HG03442 (cell line): ENCODE results near the gene TNIK.

ENCODE experiments used
- ATAC-seq: cut with Tn5 transposase; IDR thresholded peaks from one replicate; pipeline ENCODE4 v1.9.1; 2021; ENCODE audit warnings: mild to moderate bottlenecking, moderate library complexity; ENCODE audit not compliant: unreplicated experiment

The TNIK gene

DNA sequence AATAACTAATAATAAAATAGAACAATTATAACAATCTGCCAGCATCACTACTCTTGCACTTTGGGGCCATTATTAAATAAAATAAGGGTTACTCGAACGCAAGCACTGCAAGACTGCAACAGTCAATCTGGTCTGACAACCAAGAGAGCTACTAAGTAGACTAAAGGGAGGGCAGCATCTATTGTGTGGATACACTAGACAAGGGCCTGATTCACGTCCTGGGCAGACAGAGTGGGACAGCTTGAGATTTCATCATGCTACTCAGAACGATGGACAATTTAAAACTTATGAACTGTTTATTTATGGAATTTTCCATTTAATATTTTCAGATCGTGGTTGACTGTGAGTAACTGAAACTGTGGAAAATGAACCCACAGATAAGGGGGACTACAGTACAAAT is 39.5 kb downstream of the TNIK start:
- ATAC-seq = no peak

DNA sequence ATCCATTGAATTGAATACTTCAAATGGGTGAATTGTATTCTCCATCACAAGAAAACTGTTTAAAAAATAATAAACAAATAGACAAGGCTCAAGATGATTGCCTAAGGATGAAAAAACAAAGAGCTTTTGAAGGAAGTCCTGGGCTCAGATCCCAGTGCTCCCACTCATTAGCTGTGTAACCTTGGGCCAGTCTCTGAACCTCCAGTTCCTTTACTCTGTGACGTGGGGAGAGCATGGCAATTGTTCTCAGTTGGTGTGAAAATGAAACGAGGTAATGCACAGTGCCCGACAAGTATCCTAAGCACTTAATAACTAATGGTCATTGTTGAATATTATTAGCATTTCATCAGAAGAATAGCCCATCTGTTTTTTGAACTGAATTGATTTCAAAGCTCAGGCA is 40.7 kb downstream of the TNIK start:
- ATAC-seq = no peak

- ATAC-seq = no peak
Observed at GRCh38 chr3:171417813-171418212, 42.4 kb downstream of the TNIK start.

- ATAC-seq = no peak
Observed at GRCh38 chr3:171417137-171417536, 43.1 kb downstream of the TNIK start.

DNA sequence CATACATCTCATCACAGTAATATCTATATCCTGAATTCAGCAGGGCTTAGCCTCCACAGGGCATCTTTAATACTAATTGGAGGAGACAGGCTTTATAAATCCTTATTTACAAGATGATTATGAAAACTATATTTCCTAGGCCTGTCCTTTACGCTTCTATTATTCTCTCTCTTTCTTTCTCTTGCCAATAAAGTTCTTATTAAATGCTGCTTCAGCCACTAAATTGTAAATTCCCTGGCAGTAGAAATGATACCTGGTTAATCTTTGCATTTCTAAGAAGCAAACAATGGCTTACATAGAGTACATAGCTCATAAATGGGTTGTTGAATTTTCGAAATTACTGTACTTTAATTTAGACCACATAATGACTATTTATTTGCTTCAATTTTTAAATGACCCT is 43.5 kb downstream of the TNIK start:
- ATAC-seq = no peak

- no peak for ATAC-seq
Observed at GRCh38 chr3:171416061-171416460, 44.1 kb downstream of the TNIK start.

- ATAC-seq = no peak
Observed at GRCh38 chr3:171415070-171415469, 45.1 kb downstream of the TNIK start.

GRCh38 chr3:171412473-171412872 is 47.7 kb downstream of the TNIK start:
- no peak for ATAC-seq

GRCh38 chr3:171412054-171412453 is 48.2 kb downstream of the TNIK start:
- ATAC-seq = no peak

GRCh38 chr3:171410186-171410585 is 50.0 kb downstream of the TNIK start:
- ATAC-seq = no peak

- no peak for ATAC-seq
Observed at GRCh38 chr3:171407759-171408158, 52.4 kb downstream of the TNIK start.

GRCh38 chr3:171404376-171404967 is 55.7 kb downstream of the TNIK start:
- no peak for ATAC-seq

DNA sequence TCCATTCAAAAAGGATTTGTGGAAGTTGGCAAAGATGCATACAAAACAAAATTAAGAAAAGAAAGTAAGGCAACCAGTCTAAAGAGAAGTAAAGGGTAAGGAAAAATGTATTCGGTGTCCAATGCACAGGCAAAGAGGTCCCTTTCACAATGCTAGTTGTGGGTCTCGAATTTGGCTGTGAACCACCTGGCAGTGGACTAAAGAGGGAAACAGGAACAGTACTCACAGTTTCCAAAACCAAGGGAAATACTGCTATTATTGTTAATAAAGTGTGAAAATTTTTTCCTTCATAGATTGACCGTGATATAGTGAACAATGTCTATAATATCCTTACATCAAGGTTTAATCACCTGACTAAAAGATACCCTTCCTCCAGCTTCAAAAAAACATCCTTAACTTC is 57.9 kb downstream of the TNIK start:
- ATAC-seq = no peak

GRCh38 chr3:171401432-171401831 is 58.8 kb downstream of the TNIK start:
- no peak for ATAC-seq

DNA sequence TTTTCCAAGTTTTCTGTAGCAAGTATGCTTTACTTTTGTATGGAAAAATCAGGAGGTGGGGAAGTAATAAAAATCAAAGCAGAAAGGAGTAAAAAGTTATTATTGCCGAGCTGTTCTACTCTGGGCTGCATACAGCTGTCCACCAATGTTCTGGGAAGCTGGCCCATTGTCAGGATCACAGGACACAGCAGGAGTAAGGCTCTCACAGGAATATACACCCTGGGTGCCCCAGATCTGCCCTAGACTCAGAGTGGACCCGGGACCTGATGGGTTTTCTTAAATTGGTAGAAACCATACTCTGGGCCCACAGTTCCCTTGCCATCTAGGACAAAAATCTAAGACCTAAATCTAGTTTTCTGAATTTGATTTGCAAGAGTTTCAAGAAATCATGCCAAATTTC is 60.4 kb downstream of the TNIK start:
- no peak for ATAC-seq

DNA sequence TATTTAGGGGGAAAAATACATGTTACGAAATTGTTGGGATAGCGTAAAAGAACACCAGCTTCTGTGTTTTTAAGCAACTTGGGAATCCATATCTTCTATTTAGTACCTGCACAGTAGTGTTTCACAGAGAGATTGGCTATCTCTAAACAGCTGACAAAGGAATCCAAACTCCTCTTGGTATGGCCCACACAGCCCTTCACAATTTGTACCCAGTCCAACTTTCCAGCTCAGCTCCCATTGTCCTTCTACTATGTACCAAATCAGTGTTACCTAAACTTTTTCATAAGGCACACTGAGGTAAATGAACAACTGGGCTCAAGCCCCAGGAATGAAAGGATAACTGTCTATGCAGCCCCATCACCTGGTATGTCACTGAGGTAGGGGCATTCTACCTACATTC is 61.9 kb downstream of the TNIK start:
- ATAC-seq = no peak

- ATAC-seq = no peak
Observed at GRCh38 chr3:171397089-171397488, 63.1 kb downstream of the TNIK start.

DNA sequence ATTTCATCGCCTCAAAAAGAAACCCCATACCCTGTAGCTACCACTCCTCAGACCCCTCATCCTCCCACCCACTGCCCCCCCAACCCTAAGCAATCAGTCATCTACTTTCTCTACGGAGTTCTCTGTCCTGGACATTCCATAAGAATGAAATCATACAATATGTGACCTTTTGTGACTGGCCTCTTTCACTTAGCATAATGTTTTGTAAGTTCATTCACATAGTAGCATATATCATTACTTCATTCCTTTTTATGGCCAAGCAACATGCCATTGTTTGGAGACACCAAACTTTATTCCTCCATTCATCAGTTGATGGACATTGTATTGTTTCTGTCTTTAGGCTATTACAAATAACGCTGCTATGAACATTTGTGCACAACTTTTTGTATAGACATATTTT is 64.2 kb downstream of the TNIK start:
- ATAC-seq = no peak

DNA sequence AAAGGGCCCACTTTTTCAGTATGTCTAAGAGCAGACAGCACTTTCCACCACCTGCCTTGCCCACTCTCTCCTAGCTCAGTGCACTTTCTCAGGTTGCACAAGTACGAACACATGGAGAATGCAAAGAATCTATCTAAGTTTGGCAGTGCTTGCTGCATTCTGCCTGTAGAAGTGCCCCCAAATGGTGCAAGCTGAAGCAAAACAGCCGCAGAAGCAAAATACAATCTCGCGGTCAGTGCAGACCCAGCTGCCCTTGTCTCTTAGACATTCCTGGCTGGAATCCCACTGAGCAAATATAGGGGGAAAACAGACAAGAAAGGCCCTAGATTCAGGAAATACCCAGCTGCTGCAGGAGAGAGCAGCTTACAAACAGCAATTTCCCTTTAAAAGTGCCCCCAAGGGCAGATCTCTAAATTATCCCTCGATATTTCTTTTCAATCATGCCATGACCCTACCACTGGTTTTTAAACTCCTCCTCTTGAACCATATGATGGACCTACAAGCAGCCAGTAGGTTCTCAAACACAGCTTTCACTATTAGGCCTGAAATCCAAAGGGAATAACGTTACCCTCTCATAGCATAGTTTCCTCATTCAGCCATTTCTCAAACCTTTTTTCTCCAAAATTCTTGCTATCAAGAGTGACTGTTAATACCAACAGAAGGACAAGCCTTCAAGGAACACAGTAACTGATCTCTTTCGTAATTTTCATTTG is 67.0 kb downstream of the TNIK start:
- no peak for ATAC-seq

DNA sequence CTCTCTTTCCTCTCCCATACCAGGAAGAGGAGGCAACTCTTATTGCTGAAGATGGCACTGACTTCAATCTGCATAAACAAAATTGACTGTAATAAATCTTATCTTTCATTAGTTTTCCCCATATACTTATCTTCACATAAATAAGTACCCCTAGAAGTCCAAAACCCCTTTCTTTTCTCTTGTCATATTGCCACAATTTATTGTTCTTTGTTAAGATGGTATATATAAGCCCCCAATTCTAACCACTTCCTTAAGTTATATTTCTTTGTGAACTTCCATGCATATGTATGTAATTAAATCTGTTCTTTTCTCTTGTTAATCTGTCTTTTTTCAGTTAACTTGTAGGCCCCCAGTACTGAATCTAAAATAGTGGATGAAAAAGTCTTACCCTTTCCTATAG is 68.8 kb downstream of the TNIK start:
- no peak for ATAC-seq

DNA sequence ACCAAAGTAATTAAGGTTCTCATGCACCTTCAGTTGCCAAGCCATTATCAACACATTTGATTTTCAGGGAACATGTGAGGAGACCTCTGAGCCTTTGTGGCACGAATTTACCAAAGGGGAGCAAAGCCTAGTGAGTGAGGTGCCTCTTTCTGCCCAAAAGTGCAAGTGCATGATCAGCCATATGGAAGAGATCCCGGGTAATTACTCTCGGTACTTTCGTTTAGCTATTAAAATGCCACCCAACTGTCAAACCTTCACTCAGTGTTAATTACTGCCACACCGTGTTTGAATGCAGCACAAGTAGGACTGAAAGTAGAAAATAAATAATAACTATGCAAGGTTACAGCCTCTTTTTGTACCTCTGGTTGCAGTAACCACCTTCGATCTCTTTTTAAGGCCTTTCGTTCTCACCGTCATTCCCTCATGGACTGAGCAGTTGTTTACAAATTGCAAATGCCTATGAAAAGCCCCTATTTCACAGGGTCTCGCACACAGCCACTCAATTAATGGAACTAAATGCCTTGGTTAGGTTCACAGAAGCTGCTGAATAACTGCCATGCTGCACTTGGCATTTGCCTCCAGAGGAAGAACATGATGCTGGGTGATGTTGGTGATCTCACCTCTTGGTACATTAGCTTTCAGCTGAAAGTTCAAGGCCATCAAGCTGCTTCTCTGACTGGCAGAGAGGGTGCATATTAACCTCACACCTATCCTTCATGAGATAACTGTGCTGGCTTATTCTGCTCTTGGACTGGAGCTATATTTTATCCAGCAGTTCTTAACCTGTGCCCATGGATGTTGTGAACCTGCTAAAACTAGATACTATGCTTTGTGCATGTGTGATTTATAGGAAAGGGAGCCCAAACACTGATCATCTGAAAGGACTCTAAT is 69.9 kb downstream of the TNIK start:
- ATAC-seq = no peak

GRCh38 chr3:171389491-171389890 is 70.7 kb downstream of the TNIK start:
- no peak for ATAC-seq
